Effector CD4-positive, alpha-beta T cell (primary cell): ENCODE results near the gene PCF11.

Source experiments
- DNase-seq: peaks from one replicate; pipeline ENCODE4 v3.0.0-alpha.2; 2020

The PCF11 gene

DNA sequence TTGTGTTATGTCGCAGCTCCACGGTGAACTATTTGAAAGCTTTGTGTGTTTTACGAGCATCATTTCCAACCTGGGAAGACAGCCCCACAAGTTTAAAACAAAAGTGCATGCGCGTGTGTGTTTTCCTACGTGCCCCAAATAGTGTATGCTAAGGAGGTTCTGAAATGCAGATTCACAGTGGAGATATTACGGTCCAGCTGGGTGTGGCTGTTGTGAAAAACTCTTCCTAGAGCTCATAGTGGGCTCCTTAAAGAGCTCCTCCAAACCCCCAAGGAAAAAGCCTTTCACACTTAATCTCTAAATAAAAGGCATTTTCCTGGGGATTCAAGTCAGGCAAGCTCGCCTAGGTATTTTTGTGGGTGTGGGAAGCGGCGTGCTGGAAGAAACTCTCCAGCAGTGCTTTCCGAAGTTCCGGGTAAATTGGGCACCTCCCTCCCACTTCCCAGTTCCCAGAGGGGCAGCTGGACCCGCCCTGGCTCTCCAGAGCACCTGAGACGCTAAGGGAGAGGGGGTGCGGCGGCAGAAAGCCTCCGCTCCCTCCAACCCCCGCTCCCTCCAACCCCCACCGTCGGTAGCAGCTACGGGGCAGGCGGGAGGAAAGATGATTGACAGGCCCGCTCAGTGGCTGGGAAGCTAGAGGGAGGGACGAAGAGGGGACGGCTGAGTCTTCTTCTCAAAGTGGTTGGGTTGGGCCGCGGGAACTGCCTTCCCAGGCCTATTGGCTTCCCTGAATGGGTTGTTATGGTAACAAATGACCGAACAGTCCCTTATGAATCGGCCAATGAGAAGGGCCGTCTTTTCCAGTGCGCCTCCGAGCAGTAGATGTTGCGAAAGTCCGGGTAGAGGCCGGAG, 561 bp upstream of the PCF11 start:
- DNase-seq: peak; percentile 95

DNA sequence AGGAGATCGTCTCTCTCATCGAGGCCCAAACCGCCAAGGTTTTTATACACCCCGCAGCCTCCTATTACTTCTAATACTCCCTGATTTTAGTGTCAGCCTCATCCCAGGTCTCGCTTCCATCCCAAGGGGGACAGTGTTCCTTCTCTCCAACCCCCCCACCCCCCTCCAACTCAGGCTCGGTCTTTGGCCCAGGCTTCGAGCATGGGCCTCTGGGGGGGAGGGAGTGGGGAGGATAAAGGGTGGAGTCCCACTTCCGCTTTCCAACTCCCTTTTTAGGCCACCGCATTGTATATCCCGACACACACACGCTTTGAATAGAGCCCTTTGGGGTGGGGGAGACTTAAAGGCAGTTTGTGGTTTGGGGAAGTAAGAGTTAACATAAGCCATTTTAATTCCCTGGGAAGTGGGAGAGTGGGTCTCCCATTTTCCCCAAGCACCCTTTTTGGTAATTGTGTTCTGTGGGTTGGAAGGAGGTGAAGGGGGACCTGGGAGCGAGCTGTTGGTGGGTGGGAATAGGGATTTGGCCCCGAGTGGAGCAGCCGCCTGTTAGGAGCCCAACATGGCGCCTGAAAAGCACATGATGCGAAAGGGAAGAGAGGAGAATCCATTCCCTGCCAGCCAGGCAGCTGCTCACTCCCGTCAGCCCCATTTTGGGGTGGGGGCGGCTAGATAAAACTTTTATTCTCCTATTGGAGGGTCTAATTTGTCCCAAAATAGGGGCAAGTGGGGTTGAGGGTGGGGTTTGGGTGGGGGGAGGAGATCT, 844 bp downstream of the PCF11 start:
- peak; percentile 30 for DNase-seq

DNA sequence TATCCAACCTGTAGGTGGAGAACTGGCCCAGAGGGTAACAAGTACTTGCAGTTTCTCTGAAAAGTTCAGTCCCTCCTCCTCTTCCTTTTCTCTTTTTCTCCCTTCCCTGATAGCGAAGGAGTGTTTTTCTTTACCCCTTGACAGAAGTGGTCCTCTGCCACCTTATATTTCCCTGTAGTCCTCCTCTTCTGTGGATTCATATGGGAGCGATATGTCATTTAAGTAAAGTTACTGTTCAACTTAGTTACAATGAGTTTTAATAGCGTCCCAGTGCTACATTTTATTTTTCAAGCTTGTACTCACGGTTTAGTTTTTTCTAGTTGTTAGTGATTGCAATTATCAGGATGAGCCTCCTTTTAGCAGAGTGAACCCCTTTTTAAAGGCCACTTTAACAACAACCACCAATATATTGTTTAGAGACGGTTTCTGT, 1.4 kb downstream of the PCF11 start:
- no peak for DNase-seq

DNA sequence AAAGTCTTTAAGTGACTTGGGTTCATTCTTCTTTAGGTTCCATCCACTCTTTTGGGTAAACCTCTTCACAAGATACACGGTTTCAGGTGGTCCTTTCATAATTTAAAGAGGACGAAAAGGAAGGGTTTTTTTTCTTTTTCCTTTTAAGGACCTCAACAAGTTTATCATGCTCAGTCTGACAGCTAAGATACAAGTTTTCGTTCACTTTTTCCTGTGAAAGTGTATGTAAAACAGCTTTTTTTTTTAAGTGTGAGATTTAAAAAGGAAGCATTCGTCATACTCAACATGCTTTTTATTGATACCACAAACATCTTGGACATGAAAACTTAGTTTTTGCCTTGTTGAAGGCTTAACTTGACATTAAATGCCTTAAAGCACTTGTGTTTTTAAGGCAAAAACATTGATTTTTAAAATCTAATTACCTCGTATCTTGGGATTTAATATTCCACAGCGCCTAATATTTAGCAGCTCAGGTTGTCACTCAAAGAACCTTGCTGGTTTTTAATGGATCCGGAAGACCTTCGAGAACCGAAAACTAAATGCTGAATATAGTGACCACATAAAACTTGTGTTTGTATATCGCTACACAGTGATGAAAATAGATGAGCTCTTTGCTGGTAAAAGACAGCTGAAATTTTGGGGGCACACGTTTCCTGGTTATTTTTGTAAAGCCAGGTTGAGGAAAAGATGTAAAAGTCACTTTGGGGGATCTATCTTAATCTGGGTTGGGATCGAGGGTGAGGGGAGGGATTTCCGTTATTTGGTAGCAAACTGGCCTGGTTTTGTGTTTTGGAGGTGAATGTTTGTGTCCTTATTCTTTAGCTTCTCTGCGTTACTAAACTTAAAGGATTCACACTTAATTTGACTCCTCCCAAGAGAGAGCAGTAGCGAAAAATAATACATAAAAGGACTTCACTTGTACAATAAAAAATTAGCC, 2.3 kb downstream of the PCF11 start:
- DNase-seq: no peak

DNA sequence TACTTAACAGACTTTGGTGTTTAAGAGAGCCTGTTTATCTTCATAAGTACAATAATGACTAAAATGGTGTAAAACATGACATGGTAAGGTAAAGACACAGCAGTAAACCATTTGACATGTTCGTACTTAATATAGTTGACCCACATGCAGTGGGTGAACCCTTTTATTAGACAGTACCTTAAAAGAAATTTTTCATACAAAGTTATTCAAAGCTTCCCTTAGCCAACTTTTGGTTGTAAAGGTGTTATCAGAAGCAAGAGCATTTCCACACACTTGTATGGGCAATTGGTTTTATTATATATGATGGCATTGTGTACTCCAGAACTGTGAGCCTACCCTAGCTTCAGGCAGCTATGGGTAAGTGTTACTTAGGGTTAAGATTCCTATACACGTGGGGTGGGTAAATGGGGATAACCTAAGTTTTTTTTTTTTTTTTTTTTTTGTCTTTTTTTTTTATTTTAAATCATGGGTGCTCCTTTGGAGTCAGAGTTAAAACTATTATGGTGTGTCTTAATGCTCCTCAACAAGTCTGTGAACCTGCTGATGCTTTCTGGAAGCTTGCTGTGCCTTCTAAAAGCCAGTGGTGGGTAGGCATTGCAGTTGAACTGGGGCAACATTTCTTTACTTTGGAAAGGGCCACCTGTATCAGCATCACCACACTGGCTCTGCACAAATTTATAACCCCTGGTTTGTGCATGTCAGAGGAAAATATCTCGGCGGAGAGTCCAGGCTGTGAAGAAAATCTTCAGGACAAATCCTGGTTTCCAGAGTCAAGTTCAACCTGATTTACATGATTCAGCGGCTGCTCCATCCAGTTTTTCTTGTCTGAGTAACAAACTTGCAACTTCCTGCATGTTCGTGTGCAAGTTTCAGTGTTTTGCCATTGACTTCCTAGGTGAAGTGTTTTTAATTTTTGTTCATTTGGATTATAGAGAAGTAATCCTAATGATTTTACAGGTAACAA, 3.3 kb downstream of the PCF11 start:
- DNase-seq: no peak

DNA sequence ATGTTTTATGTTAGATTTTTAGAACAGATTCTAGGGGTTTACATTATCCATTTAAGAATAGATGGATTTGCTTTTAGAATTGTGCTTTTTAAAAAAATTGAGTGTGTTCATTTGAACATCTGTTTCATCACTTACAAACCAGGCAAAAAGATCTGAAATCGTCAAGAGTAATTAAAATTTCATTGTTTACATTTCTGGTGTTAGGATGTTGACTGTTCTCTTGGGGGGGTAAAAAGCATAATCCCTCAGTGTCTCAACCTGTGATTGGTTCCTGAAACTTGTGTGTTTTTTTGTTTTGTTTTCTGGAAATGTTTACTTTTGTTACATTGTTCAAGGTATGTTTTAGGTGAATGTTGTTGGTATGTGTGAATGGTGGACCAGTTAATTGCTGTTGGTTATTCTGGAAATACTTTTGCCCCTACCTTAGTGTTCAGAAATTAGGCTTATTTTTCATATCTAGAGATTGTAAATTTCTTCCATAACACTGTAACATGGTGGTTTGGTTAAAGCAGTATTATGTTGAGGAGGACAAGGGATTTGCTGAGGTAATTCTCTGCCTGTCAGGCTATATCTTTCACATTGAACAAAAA, 4.8 kb downstream of the PCF11 start:
- no peak for DNase-seq

DNA sequence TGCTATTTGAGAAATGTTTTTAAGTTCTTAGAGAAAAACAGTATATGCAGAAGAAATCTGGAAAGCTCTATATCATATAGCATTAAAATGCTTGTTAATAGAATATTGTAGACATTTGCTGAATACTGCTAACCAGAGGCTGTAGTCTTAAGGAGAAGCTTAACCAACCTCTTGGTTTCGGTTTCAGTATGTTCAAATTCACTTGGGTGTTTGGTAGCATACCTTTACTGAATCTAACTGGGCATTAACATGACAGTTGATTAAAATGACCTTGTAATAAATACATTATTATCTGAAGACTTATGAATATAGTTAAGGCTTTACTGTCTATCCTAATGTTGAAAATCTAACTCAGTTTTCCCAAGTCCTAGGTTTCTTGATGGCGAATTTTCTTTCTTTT, 5.4 kb downstream of the PCF11 start:
- DNase-seq: no peak

DNA sequence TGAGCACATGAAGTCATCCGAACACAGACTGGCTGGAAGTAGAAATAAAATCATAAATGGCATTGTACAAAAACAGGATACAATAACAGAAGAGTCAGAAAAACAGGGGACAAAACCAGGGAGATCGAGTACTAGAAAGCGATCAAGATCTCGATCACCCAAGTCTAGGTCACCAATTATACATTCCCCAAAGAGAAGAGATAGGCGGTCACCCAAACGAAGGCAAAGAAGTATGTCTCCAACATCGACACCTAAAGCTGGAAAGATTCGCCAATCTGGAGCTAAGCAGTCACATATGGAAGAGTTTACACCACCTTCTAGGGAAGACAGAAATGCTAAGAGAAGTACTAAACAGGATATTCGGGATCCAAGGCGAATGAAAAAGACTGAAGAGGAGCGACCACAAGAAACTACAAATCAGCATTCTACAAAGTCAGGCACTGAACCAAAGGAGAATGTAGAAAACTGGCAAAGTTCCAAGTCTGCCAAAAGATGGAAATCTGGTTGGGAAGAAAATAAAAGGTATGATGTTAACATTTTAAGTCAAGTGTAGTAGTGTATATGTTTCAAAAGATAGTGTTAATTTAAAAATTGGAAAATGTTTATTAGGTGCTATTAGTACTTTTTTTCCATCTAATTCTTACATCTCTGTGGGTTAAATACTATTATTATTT, 9.4 kb downstream of the PCF11 start:
- no peak for DNase-seq

DNA sequence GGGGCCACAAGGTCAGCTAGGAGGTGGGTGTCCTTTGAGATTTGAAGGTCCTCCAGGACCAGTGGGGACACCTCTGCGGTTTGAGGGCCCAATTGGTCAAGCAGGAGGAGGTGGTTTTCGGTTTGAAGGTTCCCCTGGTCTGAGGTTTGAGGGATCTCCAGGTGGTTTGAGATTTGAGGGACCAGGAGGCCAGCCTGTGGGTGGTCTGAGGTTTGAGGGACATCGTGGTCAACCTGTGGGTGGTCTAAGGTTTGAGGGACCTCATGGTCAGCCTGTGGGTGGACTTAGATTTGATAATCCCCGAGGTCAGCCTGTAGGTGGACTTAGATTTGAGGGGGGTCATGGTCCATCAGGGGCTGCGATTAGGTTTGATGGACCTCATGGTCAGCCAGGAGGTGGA, 11.8 kb downstream of the PCF11 start:
- DNase-seq: no peak

DNA sequence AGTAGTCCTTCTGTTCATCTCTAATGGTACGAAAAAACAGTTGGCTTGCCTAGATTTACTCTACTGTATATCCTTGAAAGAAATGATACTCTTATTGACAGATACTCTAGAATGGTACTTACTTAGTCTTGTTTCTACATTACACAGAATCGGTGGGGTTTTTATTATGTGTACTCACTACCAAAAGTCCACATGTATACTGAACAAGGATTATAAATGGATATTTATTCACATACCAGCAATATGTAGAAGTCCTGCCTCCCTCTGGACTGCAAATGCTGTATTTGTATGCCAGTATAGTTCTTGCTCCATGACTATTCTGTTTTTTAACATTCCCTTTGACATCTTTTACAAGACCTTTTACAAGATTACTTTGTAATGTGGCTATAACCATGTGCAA, 13.9 kb downstream of the PCF11 start:
- no peak for DNase-seq

DNA sequence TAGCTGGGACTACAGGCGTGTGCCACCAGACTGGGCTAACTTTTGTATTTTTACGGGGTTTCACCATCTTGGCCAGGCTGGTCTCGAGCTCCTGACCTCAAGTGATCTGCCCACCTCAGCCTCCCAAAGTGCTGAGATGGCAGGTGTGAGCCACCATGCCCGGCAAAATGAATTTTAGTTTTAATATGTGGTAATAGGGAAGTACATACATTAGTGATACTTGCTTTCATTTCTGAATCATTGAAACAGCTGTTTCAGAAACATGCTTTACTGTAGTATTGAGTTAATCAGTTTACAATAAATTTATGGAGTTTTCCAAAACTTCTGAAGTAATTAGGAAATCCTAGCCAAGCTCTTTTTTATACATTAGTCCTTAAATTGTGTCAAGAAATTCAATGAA, 15.6 kb downstream of the PCF11 start:
- DNase-seq: no peak

DNA sequence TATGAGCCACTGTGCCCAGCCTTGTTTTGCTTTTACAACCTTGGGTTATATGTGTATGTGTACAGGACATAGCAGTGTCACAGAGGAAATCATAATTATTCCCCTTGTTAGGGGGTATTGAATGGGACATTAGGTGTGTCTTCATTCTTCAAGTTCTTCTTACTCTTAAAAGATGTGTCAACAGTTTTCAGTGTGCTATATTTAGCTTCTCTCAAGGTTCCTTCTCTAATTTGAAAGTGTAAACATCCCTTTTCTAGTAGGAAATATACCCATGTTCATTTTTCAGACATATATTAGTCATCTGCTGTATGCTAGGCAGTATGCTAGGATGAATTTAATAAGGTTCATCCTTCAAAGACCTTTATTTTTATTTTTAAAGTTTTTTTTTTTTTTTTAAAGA, 17.1 kb downstream of the PCF11 start:
- DNase-seq: no peak

DNA sequence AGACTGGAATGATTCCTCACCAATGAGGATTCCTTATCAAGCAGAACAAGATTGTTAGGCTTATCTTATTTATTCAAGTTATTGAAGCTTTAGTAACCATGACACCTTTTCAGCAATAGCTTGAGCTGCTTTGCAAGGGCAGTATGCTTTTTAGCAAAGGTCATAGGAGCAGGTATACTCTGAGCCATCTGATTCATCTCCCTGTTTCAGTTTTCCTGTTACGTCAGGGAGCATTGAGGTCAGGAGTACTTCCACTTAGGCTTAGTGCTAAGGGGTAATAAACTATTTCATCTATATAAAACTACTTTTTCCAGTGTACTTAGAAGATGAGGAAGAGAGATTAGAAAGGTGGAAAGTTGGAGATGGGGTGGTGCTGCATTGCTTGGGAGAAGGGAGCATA, 18.9 kb downstream of the PCF11 start:
- DNase-seq: no peak

DNA sequence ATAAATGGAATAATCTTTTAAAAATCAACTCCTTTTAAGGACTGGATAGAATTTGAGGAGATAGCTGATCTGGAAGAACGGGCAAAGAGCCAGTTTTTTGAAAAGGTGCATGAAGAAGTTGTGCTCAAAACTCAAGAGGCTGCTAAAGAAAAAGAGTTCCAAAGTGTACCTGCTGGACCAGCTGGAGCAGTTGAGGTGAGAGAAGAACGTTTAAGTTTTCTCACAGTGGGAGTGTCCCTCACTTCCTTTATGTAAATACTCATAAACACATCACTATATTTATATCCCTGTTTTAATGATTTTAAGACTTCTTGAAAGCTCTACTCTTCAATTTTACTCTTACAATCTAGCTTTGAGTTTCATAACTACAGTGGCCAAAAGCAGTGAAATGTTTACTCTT, 24.9 kb downstream of the PCF11 start:
- no peak for DNase-seq

DNA sequence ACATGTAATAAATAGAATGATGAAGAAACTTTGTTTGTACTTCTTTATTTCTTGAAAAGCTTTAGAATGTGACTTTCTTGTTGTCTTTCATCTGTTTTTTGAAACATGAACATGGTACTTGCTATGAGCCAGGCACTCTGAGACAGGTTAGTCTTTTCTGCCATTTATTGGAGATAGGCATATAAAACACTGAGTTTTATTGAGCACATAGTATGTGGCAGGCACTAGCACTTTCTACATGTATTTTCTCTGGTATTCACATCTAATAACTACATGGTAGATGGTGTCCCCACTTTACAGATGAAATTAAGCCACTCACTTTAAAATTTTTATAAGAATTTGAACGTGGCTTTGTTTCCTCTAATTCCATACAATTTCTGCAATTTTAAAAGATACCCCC, 28.8 kb downstream of the PCF11 start:
- DNase-seq: no peak

DNA sequence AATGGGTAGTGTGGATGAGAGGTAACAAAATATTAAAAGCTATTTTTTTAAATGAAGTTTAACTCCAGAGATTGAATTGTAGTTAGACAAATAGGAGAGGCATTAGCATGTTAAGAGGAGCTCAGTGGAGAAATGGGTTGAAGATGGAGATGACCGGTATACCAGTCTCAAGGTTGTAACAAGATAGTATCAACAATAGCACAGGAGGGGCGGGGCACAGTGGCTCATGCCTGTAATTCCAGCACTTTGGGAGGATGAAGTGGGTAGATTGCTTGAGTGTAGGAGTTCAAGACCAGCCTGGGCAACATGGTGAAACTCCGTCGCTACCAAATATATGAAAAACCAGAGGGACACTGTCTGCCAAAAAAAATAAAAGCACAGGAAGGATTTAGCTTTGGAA, 30.5 kb downstream of the PCF11 start:
- no peak for DNase-seq

DNA sequence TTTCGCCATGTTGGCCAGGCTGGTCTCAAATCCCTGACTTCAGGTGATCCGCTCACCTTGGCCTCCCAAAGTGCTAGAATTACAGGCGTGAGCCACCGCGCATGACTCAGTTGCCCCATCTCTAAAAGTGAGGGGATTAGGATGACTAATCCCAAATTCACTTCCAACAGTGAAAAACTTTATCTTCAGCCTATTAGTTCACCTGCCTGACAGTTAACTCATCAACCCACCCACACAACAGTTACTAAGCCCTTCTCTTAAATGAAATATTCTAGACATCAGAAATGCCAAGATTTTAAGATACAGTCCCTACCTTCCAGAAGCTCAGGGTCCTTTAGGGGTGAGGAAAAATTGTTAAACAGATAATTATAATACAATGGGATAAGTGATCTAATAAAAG, 34.6 kb downstream of the PCF11 start:
- DNase-seq: no peak

DNA sequence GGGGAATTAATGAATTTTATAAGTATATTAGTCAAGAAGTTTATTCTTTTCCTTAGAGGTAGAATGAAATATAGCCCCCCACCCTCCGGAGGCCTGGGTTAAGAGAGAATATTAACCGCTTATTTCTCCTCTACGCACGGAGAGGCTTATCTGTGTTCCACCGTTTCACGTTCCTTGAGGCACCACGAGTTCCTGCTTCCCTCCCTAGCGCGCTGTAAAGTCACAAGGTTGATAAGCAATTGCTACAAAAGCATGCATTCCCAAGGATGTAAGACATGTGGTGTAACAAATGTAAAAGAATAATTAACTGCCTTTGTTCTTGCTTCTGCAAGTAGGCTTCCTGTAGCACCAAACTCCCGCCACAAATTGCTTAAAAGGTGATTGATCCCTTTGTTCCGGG, 35.1 kb downstream of the PCF11 start:
- DNase-seq: no peak

DNA sequence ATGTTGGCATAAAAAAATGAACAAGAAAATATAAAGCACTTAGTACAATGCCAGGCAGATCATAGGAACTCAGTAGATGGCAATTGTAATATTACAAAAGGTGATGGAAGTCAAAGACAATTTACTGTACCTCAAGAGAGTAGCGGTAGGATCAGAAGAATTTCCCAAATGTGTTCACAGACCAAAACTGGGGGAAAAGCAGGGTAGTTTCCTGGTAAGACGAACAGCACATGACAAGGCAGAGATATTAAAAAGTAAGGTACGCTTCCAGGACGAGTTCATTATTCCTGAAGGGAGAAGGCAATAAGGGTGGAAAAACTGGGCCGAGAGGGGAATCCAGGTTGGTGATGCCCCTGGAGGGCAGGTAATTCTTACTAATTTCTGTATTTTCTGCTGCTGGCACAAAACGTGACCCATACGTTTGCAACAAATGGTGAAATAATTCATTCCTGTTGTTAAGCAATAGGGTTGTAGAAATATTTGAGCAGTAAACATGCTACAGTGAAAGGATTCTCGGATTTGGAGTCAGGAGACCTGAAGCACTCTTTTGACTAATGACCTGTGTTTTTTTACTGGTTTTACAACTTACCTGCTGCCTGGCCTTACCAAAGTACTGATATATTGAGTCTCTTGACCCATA, 35.8 kb downstream of the PCF11 start:
- no peak for DNase-seq
